ENCODE measurements around the gene AIPL1.

DNA sequence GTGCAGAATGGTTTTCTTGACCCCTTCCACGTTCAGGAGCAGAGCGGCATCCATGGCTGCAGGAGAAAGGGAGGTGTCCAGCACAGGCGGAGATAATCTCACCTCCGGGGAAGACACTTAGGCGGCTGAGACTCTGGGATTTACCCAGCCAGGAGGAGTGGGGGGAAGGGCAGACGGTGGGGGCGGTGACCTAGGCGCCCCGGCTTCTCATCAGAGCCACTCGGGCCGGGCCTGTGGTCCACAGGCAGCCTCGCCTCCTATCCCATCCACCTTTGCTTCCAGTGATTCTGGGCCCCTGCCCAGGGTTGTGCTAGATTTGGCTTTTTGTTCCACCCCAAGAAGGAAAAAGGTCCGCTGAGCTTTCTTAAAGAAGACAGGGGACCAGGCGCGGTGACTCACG lies at the start of gene AIPL1:
- TF ChIP-seq, protein P1, sequence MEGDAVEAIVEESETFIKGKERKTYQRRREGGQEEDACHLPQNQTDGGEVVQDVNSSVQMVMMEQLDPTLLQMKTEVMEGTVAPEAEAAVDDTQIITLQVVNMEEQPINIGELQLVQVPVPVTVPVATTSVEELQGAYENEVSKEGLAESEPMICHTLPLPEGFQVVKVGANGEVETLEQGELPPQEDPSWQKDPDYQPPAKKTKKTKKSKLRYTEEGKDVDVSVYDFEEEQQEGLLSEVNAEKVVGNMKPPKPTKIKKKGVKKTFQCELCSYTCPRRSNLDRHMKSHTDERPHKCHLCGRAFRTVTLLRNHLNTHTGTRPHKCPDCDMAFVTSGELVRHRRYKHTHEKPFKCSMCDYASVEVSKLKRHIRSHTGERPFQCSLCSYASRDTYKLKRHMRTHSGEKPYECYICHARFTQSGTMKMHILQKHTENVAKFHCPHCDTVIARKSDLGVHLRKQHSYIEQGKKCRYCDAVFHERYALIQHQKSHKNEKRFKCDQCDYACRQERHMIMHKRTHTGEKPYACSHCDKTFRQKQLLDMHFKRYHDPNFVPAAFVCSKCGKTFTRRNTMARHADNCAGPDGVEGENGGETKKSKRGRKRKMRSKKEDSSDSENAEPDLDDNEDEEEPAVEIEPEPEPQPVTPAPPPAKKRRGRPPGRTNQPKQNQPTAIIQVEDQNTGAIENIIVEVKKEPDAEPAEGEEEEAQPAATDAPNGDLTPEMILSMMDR (conservative IDR thresholded peaks at IDR 0.05; ENCODE audit: low read length): no peak
- TF ChIP-seq EZH2phosphoT487 (IDR thresholded peaks at IDR 0.05; ENCODE audit: borderline replicate concordance): no peak
